Mononuclear cell (primary cell): Measurements from ENCODE around the gene LMTK3. TPM values are rescaled to one million over a fixed set of nuclear protein-coding genes. Genes with fewer than 3 reads are reported as not detected.
"Not testable (repeated sequence)": the region's sequence is repeated elsewhere in the genome, so short reads cannot be mapped to it uniquely, and the experiment has no call there.

Experiments used
- H3K27me3 ChIP-seq: 2 replicates; pipeline ENCODE4 v1.6.0; 2011; ENCODE audit warnings: low read length, control low read depth; ENCODE audit not compliant: insufficient read depth
- H3K4me1 ChIP-seq: 2 replicates; pipeline ENCODE4 v1.5.1; 2011; ENCODE audit warnings: mild to moderate bottlenecking, low read length, control low read depth; ENCODE audit not compliant: insufficient read depth
- H3K4me3 ChIP-seq: 2 replicates; pipeline ENCODE4 v1.5.1; 2011; ENCODE audit warnings: mild to moderate bottlenecking, low read length, moderate library complexity
- H3K9me3 ChIP-seq: 2 replicates; pipeline ENCODE4 v1.5.1; 2011; ENCODE audit warnings: low read depth, mild to moderate bottlenecking, control low read depth, low read length
- total RNA-seq: library from RNA; depleted of rRNA; stranded (reverse); fragments of >200 nt; gene quantifications from one replicate; pipeline ENCODE4 v1.2.3, GENCODE V29; 2012

LMTK3 gene
- total RNA-seq, 1 donor, result 1.5 TPM

- Histone ChIP-seq H3K4me3 (no peak overlapping the region), H3K27me3 (no peaks in the 10 kb centered on the region), H3K9me3 (no peaks in the 10 kb centered on the region), H3K4me1 (peaks cover 42% of the 10 kb centered on the region)
These were observed 20.4 kb downstream of the LMTK3 start for GRCh38 chr19:48490981-48491792.

- no peaks in the 10 kb centered on the region for H3K27me3 ChIP-seq
- H3K9me3 ChIP-seq, result no peaks in the 10 kb centered on the region
- H3K4me1 ChIP-seq, result peaks cover 33% of the 10 kb centered on the region
- H3K4me3 ChIP-seq, result no peak overlapping the region
These were observed 21.9 kb downstream of the LMTK3 start for GRCh38 chr19:48489608-48490216.

GRCh38 chr19:48488478-48488877 lies 23.2 kb downstream of the LMTK3 start:
- H3K4me3 ChIP-seq, H3K9me3 ChIP-seq, H3K27me3 ChIP-seq: not testable (repeated sequence)
- H3K4me1 ChIP-seq, result peaks cover 27% of the 10 kb centered on the region

GRCh38 chr19:48487948-48488347 lies 23.7 kb downstream of the LMTK3 start:
- Histone ChIP-seq H3K4me1 (peaks cover 26% of the 10 kb centered on the region), H3K9me3 (no peaks in the 10 kb centered on the region), H3K27me3 (no peaks in the 10 kb centered on the region), H3K4me3 (no peak overlapping the region)

- H3K27me3 ChIP-seq, result no peaks in the 10 kb centered on the region
- peaks cover 22% of the 10 kb centered on the region for H3K4me1 ChIP-seq
- no peaks in the 10 kb centered on the region for H3K9me3 ChIP-seq
- no peak overlapping the region for H3K4me3 ChIP-seq
These were observed 24.1 kb downstream of the LMTK3 start for GRCh38 chr19:48487544-48487943.

GRCh38 chr19:48486706-48487105 lies 24.9 kb downstream of the LMTK3 start:
- not testable (repeated sequence) for H3K27me3 ChIP-seq, H3K4me3 ChIP-seq, H3K9me3 ChIP-seq
- peaks cover 14% of the 10 kb centered on the region for H3K4me1 ChIP-seq

- Histone ChIP-seq H3K27me3 (no peaks in the 10 kb centered on the region), H3K9me3 (no peaks in the 10 kb centered on the region), H3K4me1 (peaks cover 17% of the 10 kb centered on the region), H3K4me3 (no peak overlapping the region)
These were observed 26.6 kb downstream of the LMTK3 start for GRCh38 chr19:48484931-48485612.

- H3K4me1 ChIP-seq, result peaks cover 16% of the 10 kb centered on the region
- no peak overlapping the region for H3K4me3 ChIP-seq
- no peaks in the 10 kb centered on the region for H3K27me3 ChIP-seq
- no peaks in the 10 kb centered on the region for H3K9me3 ChIP-seq
These were observed 27.3 kb downstream of the LMTK3 start for GRCh38 chr19:48484247-48484893.

GRCh38 chr19:48483301-48483700 lies 28.3 kb downstream of the LMTK3 start:
- H3K9me3 ChIP-seq, result no peaks in the 10 kb centered on the region
- H3K4me3 ChIP-seq, result no peak overlapping the region
- H3K27me3 ChIP-seq, result no peaks in the 10 kb centered on the region
- H3K4me1 ChIP-seq, result peaks cover 16% of the 10 kb centered on the region

- Histone ChIP-seq H3K4me1 (peaks cover 16% of the 10 kb centered on the region), H3K9me3 (no peaks in the 10 kb centered on the region), H3K4me3 (no peak overlapping the region), H3K27me3 (no peaks in the 10 kb centered on the region)
These were observed 29.6 kb downstream of the LMTK3 start for GRCh38 chr19:48481846-48482639.

GRCh38 chr19:48480558-48481500 lies 30.8 kb downstream of the LMTK3 start:
- H3K4me3 ChIP-seq, result peak overlapping the region; percentile 49

GRCh38 chr19:48480183-48480557 lies 31.5 kb downstream of the LMTK3 start:
- H3K27me3 ChIP-seq, result no peaks in the 10 kb centered on the region
- H3K9me3 ChIP-seq, result no peaks in the 10 kb centered on the region
- H3K4me1 ChIP-seq, result peaks cover 16% of the 10 kb centered on the region
- H3K4me3 ChIP-seq, result peak overlapping the region; percentile 49

More at GRCh38 chr19:48480558-48481500, 30.8 kb downstream of the LMTK3 start:
- Histone ChIP-seq H3K9me3 (no peaks in the 10 kb centered on the region), H3K4me1 (peaks cover 16% of the 10 kb centered on the region), H3K27me3 (no peaks in the 10 kb centered on the region)

GRCh38 chr19:48479686-48480085 lies 31.9 kb downstream of the LMTK3 start:
- Histone ChIP-seq H3K27me3 (no peaks in the 10 kb centered on the region), H3K4me1 (peaks cover 16% of the 10 kb centered on the region), H3K9me3 (no peaks in the 10 kb centered on the region), H3K4me3 (no peak overlapping the region)
